ENCODE measurements around the gene PARP6. TPM values are rescaled to one million over a fixed set of nuclear protein-coding genes. Genes with fewer than 3 reads are reported as not detected.
A peak's percentile ranks its signal among the peaks of the same experiment; 100 is the strongest.
"Not testable (repeated sequence)": the region's sequence is repeated elsewhere in the genome, so short reads cannot be mapped to it uniquely, and the experiment has no call there.

The PARP6 gene
- total and polyA plus RNA-seq, 5 experiments from 2014 or later: 13.1 to 133 (median 38.2) TPM

- POLR2A ChIA-PET: interaction anchor here (5.4 kb wide), 1 partner anchor 45 kb away, joined by 46 read pairs; the partner anchor contains the start of gene PKM
- Mint-ChIP-seq H3K27ac (peak overlapping the region in 1 of 10 donors; percentile 25), H3K4me3 (peak overlapping the region in 1 of 10 donors; percentile 36), H3K4me1 (peaks cover 12 to 30% (median 29%) of the 10 kb centered on the region in 4 donors)
- not testable (repeated sequence) for ATAC-seq, H3K9me3 Mint-ChIP-seq, H3K27me3 Mint-ChIP-seq, H3K36me3 Mint-ChIP-seq, DNase-seq
Observed at GRCh38 chr15:72275635-72276325, 3.4 kb upstream of the PARP6 start.

- Mint-ChIP-seq H3K27me3 (peaks cover 0 to 2% (median 0%) of the 10 kb centered on the region in 5 donors), H3K4me1 (peaks cover 18 to 50% (median 44%) of the 10 kb centered on the region in 4 donors), H3K36me3 (peaks cover 0 to 28% (median 2%) of the 10 kb centered on the region in 3 donors), H3K27ac (peak overlapping the region; percentile 87 to 95 (median 93)), H3K4me3 (peak overlapping the region; percentile 82 to 90 (median 86)), H3K9me3 (no peaks in the 10 kb centered on the region)
- POLR2A ChIA-PET: interaction anchor here (1.0 to 5.4 kb wide), 5 partner anchors 9 to 73 kb away, joined by 3 to 46 read pairs (median 7); partner anchors contain the start of gene PKM
- peak in 1 of 2 donors; percentile 2 for ATAC-seq
- no peak for DNase-seq
Observed at GRCh38 chr15:72272997-72273352, 621 bp upstream of the PARP6 start.

- ATAC-seq (peak; percentile 6 to 7), DNase-seq (peak in 2 of 10 donors; percentile 3 to 23)
- peak overlapping the region; percentile 86 to 96 (median 92) for H3K27ac Mint-ChIP-seq
- POLR2A ChIA-PET: interaction anchor here (1.0 to 5.4 kb wide), 2 partner anchors 41 to 104 kb away, joined by 3 to 46 read pairs; partner anchors contain the start of genes HEXA and PKM
- no peaks in the 10 kb centered on the region for H3K9me3 Mint-ChIP-seq
- H3K27me3 Mint-ChIP-seq: no peaks in the 10 kb centered on the region
- H3K4me1 Mint-ChIP-seq: peaks cover 18 to 51% (median 44%) of the 10 kb centered on the region in 4 donors
- peaks cover 0 to 39% (median 2%) of the 10 kb centered on the region in 3 donors for H3K36me3 Mint-ChIP-seq
- H3K4me3 Mint-ChIP-seq: peak overlapping the region; percentile 84 to 94 (median 90)
Observed at GRCh38 chr15:72271895-72272212, 500 bp downstream of the PARP6 start.

GRCh38 chr15:72271221-72271620, 1.1 kb downstream of the PARP6 start:
- no peaks in the 10 kb centered on the region for H3K27me3 Mint-ChIP-seq
- ATAC-seq (no peak), DNase-seq (no peak)
- H3K4me1 Mint-ChIP-seq: peaks cover 18 to 51% (median 44%) of the 10 kb centered on the region in 4 donors
- peaks cover 0 to 44% (median 5%) of the 10 kb centered on the region in 3 donors for H3K36me3 Mint-ChIP-seq
- H3K27ac Mint-ChIP-seq: peak overlapping the region; percentile 71 to 96 (median 92)
- peak overlapping the region; percentile 84 to 94 (median 90) for H3K4me3 Mint-ChIP-seq
- POLR2A ChIA-PET: interaction anchor here (1.0 to 5.4 kb wide), 2 partner anchors 40 to 105 kb away, joined by 3 to 46 read pairs; partner anchors contain the start of genes HEXA and PKM
- no peaks in the 10 kb centered on the region for H3K9me3 Mint-ChIP-seq

GRCh38 chr15:72269739-72270138, 2.6 kb downstream of the PARP6 start:
- Mint-ChIP-seq H3K4me3 (peak overlapping the region in 2 of 10 donors; percentile 1 to 15), H3K36me3 (peaks cover 4 to 58% (median 13%) of the 10 kb centered on the region in 3 donors), H3K4me1 (peaks cover 18 to 51% (median 44%) of the 10 kb centered on the region in 4 donors), H3K27ac (peak overlapping the region in 3 of 10 donors; percentile 47 to 86 (median 61)), H3K9me3 (no peaks in the 10 kb centered on the region), H3K27me3 (no peaks in the 10 kb centered on the region)
- POLR2A ChIA-PET: interaction anchor here (1.0 kb wide), 1 partner anchor 20 kb away, joined by 3 read pairs; no protein-coding TSS in a partner anchor
- no peak for DNase-seq
- no peak for ATAC-seq

- no peak overlapping the region for H3K27ac Mint-ChIP-seq
- peaks cover 7 to 20% (median 10%) of the 10 kb centered on the region in 4 donors for H3K4me1 Mint-ChIP-seq
- ATAC-seq: no peak
- H3K4me3 Mint-ChIP-seq: no peak overlapping the region
- no peak for DNase-seq
- no peaks in the 10 kb centered on the region for H3K27me3 Mint-ChIP-seq
- POLR2A ChIA-PET: no interaction called here
- no peaks in the 10 kb centered on the region for H3K9me3 Mint-ChIP-seq
- H3K36me3 Mint-ChIP-seq: peaks cover 21 to 98% (median 41%) of the 10 kb centered on the region in 3 donors
Observed at GRCh38 chr15:72265031-72265430, 7.3 kb downstream of the PARP6 start.

- POLR2A ChIA-PET: no interaction called here
- no peak for ATAC-seq
- Mint-ChIP-seq H3K27ac (no peak overlapping the region), H3K4me3 (no peak overlapping the region), H3K4me1 (peaks cover 0 to 6% (median 0%) of the 10 kb centered on the region in 4 donors), H3K27me3 (no peaks in the 10 kb centered on the region), H3K9me3 (no peaks in the 10 kb centered on the region), H3K36me3 (peaks cover 10 to 95% (median 11%) of the 10 kb centered on the region in 3 donors)
- DNase-seq: no peak
Observed at GRCh38 chr15:72252663-72253299, 19.6 kb downstream of the PARP6 start.

GRCh38 chr15:72249142-72249810, 23.1 kb downstream of the PARP6 start:
- POLR2A ChIA-PET: interaction anchor here (1.2 kb wide), 1 partner anchor 21 kb away, joined by 3 read pairs; no protein-coding TSS in a partner anchor
- H3K36me3 Mint-ChIP-seq: peaks cover 4 to 79% (median 8%) of the 10 kb centered on the region in 3 donors
- H3K27me3 Mint-ChIP-seq: no peaks in the 10 kb centered on the region
- peak overlapping the region in 3 of 10 donors; percentile 11 to 47 (median 20) for H3K27ac Mint-ChIP-seq
- no peak for ATAC-seq
- no peak overlapping the region for H3K4me3 Mint-ChIP-seq
- H3K9me3 Mint-ChIP-seq: no peaks in the 10 kb centered on the region
- peaks cover 0 to 6% (median 0%) of the 10 kb centered on the region in 4 donors for H3K4me1 Mint-ChIP-seq
- no peak for DNase-seq

GRCh38 chr15:72248514-72248913, 23.8 kb downstream of the PARP6 start:
- POLR2A ChIA-PET: no interaction called here
- Mint-ChIP-seq H3K27ac (peak overlapping the region in 5 of 10 donors; percentile 15 to 69 (median 23)), H3K4me3 (no peak overlapping the region), H3K36me3 (peaks cover 0 to 78% (median 8%) of the 10 kb centered on the region in 3 donors), H3K27me3 (no peaks in the 10 kb centered on the region), H3K9me3 (no peaks in the 10 kb centered on the region), H3K4me1 (peaks cover 0 to 3% (median 0%) of the 10 kb centered on the region in 4 donors)
- DNase-seq: no peak
- no peak for ATAC-seq

- Mint-ChIP-seq H3K27me3 (no peaks in the 10 kb centered on the region), H3K27ac (peak overlapping the region in 6 of 10 donors; percentile 2 to 53 (median 22)), H3K4me1 (peaks cover 0 to 5% (median 0%) of the 10 kb centered on the region in 4 donors), H3K4me3 (no peak overlapping the region), H3K36me3 (peaks cover 0 to 60% (median 4%) of the 10 kb centered on the region in 3 donors), H3K9me3 (no peaks in the 10 kb centered on the region)
- ATAC-seq: no peak
- POLR2A ChIA-PET: no interaction called here
- DNase-seq: no peak
Observed at GRCh38 chr15:72242775-72243370, 29.5 kb downstream of the PARP6 start.

- POLR2A ChIA-PET: interaction anchor here (1.2 to 4.2 kb wide), 2 partner anchors 8 to 10 kb away, joined by 5 to 12 read pairs; partner anchors contain the start of gene PKM
- H3K27ac Mint-ChIP-seq: peak overlapping the region in 8 of 10 donors; percentile 19 to 83 (median 62)
- no peak for DNase-seq
- H3K9me3 Mint-ChIP-seq: no peaks in the 10 kb centered on the region
- no peaks in the 10 kb centered on the region for H3K27me3 Mint-ChIP-seq
- no peak overlapping the region for H3K4me3 Mint-ChIP-seq
- H3K4me1 Mint-ChIP-seq: peaks cover 6 to 14% (median 10%) of the 10 kb centered on the region in 4 donors
- ATAC-seq: no peak
- peaks cover 0 to 45% (median 2%) of the 10 kb centered on the region in 3 donors for H3K36me3 Mint-ChIP-seq
Observed at GRCh38 chr15:72239652-72240051, 32.7 kb downstream of the PARP6 start.

- DNase-seq: no peak
- POLR2A ChIA-PET: interaction anchor here (1.2 to 4.2 kb wide), 2 partner anchors 7 to 9 kb away, joined by 5 to 12 read pairs; partner anchors contain the start of gene PKM
- Mint-ChIP-seq H3K27me3 (no peaks in the 10 kb centered on the region), H3K4me3 (no peak overlapping the region), H3K4me1 (peaks cover 6 to 20% (median 10%) of the 10 kb centered on the region in 4 donors), H3K9me3 (no peaks in the 10 kb centered on the region), H3K27ac (peak overlapping the region in 1 of 10 donors; percentile 20), H3K36me3 (peaks cover 0 to 35% (median 2%) of the 10 kb centered on the region in 3 donors)
- no peak for ATAC-seq
Observed at GRCh38 chr15:72238586-72238985, 33.8 kb downstream of the PARP6 start.
